Pancreas (tissue), 10 donors: Measurements from ENCODE around the gene CDC42EP5. TPM values are rescaled to one million over a fixed set of nuclear protein-coding genes. Genes with fewer than 3 reads are reported as not detected.

Source experiments
- ATAC-seq, 4 donors: fragments of 200-7000 bp; cut with Tn5 transposase; one replicate each; pipeline versions ENCODE4 v1.8.0 to v1.9.1; 2020; ENCODE audit warnings: mild to moderate bottlenecking in 4 of 4, moderate library complexity in 4 of 4
- DNase-seq, 6 donors: peaks; one replicate each; pipeline ENCODE4 v3.0.0-alpha.2; 2020
- FAIRE-seq: peaks from 2 replicates; lab custom pipeline; 2012; peaks lifted over from hg19 to GRCh38; lab: Jason Lieb, UNC
- H3K27ac ChIP-seq, 4 donors: fragments of 200-600 bp; sonication (generic); 1 replicate in 3 of 4; 2 replicates in 1 of 4; pipeline versions ENCODE4 v1.5.0 to v1.8.0; 2020
- H3K27me3 ChIP-seq, 4 donors: fragments of 200-600 bp; one replicate each; pipeline ENCODE4 v1.8.0; 2021
- H3K36me3 ChIP-seq, 3 donors: fragments of 200-600 bp; sonication (generic) in 1 of 3; one replicate each; pipeline versions ENCODE4 v1.5.0 to v1.8.0; 2020 to 2021
- H3K4me1 ChIP-seq, 3 donors: fragments of 200-600 bp; one replicate each; pipeline ENCODE4 v1.8.0; 2021
- H3K4me3 ChIP-seq, 4 donors: fragments of 200-600 bp; sonication (generic) in 2 of 4; one replicate each; pipeline versions ENCODE4 v1.5.0 to v1.8.0; 2020 to 2021
- H3K9me3 ChIP-seq, 4 donors: fragments of 200-600 bp; one replicate each; pipeline ENCODE4 v1.8.0; 2021
- WGBS, 2 donors: extraction: QIAGEN DNeasy Blood & Tissue Kit; methylation state at CpG; one replicate each; pipeline ENCODE4 v1.1.7; 2013; 5-methylcytosine and 5-hydroxymethylcytosine counted together
- intact Hi-C, 3 donors: fragments of 100-400 bp; cut with DNase I; formaldehyde crosslinking; loops; one replicate each; pipeline versions ENCODE4 v1.11.1 to v1.14.2; 2022
- polyA plus RNA-seq, 2 donors: library from polyadenylated mRNA; stranded (reverse); fragments of 200-250 nt; gene quantifications; one replicate each; pipeline ENCODE4 v1.2.3, GENCODE V29; 2013
- total RNA-seq, 6 donors: library from RNA; stranded (reverse); fragmentation: NEBNext Ultra II Directional in 4 of 6; extraction: Animal tissue kit (Norgen Biotek cat#: 25700) in 4 of 6; gene quantifications; one replicate each; pipeline versions ENCODE4 v1.2.1 to v1.2.4, GENCODE V29; 2021 to 2023
- TF ChIP-seq, protein P1 (sequence below), 4 donors: fragments of 200-600 bp; sonication (generic) in 3 of 4; IDR thresholded peaks; one replicate each; pipeline versions ENCODE4 v1.5.0 to v1.8.0; 2021; ENCODE audit warnings: antibody characterized with exemption in 4 of 4
- donor health status: healthy with polysubstance abuse.
- donor health status: DM: no; HTN: no; CAD: no; lungs with moderate emphysema.
- donor health status: DM: no; HTN: no; CAD: no.
- donor health status: control.
- donor health status: control.
- donor health status: Bipolar disorder and iron deficiency.
- donor health status: DM: yes; HTN: yes; CAD: no.
- donor health status: DM: no; HTN: no; CAD: no.
- donor health status: DM: no; HTN: no; CAD: no.
- donor health status: DM: yes; HTN: yes; CAD: no.

Gene CDC42EP5
- total and polyA plus RNA-seq, 8 donors = 7.5 to 48.0 (median 15.7) TPM

- TF ChIP-seq, protein P1, sequence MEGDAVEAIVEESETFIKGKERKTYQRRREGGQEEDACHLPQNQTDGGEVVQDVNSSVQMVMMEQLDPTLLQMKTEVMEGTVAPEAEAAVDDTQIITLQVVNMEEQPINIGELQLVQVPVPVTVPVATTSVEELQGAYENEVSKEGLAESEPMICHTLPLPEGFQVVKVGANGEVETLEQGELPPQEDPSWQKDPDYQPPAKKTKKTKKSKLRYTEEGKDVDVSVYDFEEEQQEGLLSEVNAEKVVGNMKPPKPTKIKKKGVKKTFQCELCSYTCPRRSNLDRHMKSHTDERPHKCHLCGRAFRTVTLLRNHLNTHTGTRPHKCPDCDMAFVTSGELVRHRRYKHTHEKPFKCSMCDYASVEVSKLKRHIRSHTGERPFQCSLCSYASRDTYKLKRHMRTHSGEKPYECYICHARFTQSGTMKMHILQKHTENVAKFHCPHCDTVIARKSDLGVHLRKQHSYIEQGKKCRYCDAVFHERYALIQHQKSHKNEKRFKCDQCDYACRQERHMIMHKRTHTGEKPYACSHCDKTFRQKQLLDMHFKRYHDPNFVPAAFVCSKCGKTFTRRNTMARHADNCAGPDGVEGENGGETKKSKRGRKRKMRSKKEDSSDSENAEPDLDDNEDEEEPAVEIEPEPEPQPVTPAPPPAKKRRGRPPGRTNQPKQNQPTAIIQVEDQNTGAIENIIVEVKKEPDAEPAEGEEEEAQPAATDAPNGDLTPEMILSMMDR (IDR thresholded peaks at IDR 0.05) = no peak
- DNase-seq (no peak), ATAC-seq (no peak), FAIRE-seq (no peak)
- intact Hi-C loops = no loop called here
- Histone ChIP-seq H3K27me3 (no peaks in the 10 kb centered on the region), H3K27ac (no peak overlapping the region), H3K9me3 (no peaks in the 10 kb centered on the region), H3K4me1 (no peaks in the 10 kb centered on the region), H3K4me3 (no peak overlapping the region), H3K36me3 (no peaks in the 10 kb centered on the region)
- 65 to 72% methylated on average over 2 of the region's 2 CpGs for WGBS, 2 donors
Measured at GRCh38 chr19:54480051-54480450, 7.0 kb upstream of the CDC42EP5 start.

DNA sequence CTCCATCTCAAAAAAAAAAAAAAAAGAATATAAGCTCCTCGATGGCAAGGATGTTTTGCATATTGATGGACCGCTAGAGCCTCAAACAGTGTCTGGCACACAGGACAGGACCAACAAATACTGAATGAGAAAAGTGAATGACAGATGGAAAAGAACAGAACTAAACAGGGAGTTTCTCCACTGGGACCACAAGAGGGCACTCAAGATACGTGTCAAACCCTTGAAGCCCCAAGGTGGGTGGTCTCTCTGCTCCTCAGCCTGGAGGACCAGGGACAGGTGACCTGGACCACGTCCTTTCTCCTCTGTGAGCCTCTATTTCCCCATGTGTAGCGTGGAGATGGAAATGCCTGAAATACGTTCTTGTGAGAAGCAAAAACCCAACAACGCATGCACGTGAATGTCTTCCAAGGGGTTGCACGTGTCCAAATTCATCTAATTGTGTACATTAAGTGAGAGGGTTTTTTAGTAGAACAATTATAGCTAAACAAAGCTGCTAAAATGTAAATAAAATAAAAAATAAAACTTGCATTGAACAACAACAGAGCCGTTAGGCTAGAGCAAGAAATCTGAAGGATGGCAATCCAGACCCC is 5.7 kb upstream of the CDC42EP5 start:
- Histone ChIP-seq H3K9me3 (no peaks in the 10 kb centered on the region), H3K27me3 (no peaks in the 10 kb centered on the region), H3K4me1 (no peaks in the 10 kb centered on the region), H3K36me3 (no peaks in the 10 kb centered on the region), H3K4me3 (no peak overlapping the region), H3K27ac (no peak overlapping the region)
- ATAC-seq (peak in 3 of 4 donors; percentile 67 to 75 (median 69)), DNase-seq (no peak), FAIRE-seq (no peak)
- WGBS, 2 donors = 24 to 30% methylated on average over 10 of the region's 10 CpGs
- TF ChIP-seq, protein P1 (IDR thresholded peaks at IDR 0.05) = peak in 3 of 4 donors; percentile 31 to 39 (median 33)
- intact Hi-C loops = no loop called here

- ATAC-seq = no peak
- no peak overlapping the region for H3K27ac ChIP-seq
- no peak overlapping the region for H3K4me3 ChIP-seq
- TF ChIP-seq, protein P1 (IDR thresholded peaks at IDR 0.05) = no peak
- intact Hi-C loops = no loop called here
- FAIRE-seq = no peak
- no peak for DNase-seq
- H3K9me3 ChIP-seq = no peaks in the 10 kb centered on the region
- WGBS, 2 donors = 61 to 65% methylated on average over 3 of the region's 3 CpGs
- no peaks in the 10 kb centered on the region for H3K36me3 ChIP-seq
- no peaks in the 10 kb centered on the region for H3K27me3 ChIP-seq
- no peaks in the 10 kb centered on the region for H3K4me1 ChIP-seq
Measured at GRCh38 chr19:54477650-54478049, 4.6 kb upstream of the CDC42EP5 start.

- 88 to 91% methylated on average over 11 of the region's 11 CpGs for WGBS, 2 donors
- ATAC-seq = no peak
- FAIRE-seq = no peak
- intact Hi-C loops = no loop called here
- no peaks in the 10 kb centered on the region for H3K36me3 ChIP-seq
- H3K4me1 ChIP-seq = peaks cover 0 to under 1% (median under 1%) of the 10 kb centered on the region in 3 donors
- TF ChIP-seq, protein P1 (IDR thresholded peaks at IDR 0.05) = no peak
- no peak overlapping the region for H3K4me3 ChIP-seq
- DNase-seq = peak in 1 of 6 donors; percentile 40
- no peak overlapping the region for H3K27ac ChIP-seq
- no peaks in the 10 kb centered on the region for H3K27me3 ChIP-seq
- H3K9me3 ChIP-seq = no peaks in the 10 kb centered on the region
Measured at GRCh38 chr19:54475706-54476105, 2.6 kb upstream of the CDC42EP5 start.

GRCh38 chr19:54473892-54474372 is 836 bp upstream of the CDC42EP5 start:
- H3K9me3 ChIP-seq = no peaks in the 10 kb centered on the region
- 82 to 84% methylated on average over 6 of the region's 6 CpGs for WGBS, 2 donors
- peak overlapping the region in 2 of 4 donors; percentile 58 to 73 for H3K27ac ChIP-seq
- intact Hi-C loops = no loop called here
- peaks cover 12 to 18% (median 18%) of the 10 kb centered on the region in 3 donors for H3K4me1 ChIP-seq
- no peaks in the 10 kb centered on the region for H3K27me3 ChIP-seq
- DNase-seq (no peak), ATAC-seq (no peak), FAIRE-seq (no peak)
- TF ChIP-seq, protein P1 (IDR thresholded peaks at IDR 0.05) = no peak
- no peaks in the 10 kb centered on the region for H3K36me3 ChIP-seq
- no peak overlapping the region for H3K4me3 ChIP-seq
